B cell (primary cell): ENCODE data around the gene GAPVD1. TPM values are rescaled to one million over a fixed set of nuclear protein-coding genes. Genes with fewer than 3 reads are reported as not detected.

Experiments
- ATAC-seq: fragments of 200-7000 bp; cut with Tn5 transposase; one replicate; pipeline ENCODE4 v1.10.0; 2021; ENCODE audit warnings: low read depth, mild to moderate bottlenecking, moderate number of reproducible peaks, moderate library complexity
- CTCF ChIA-PET: fragments of 350-600 bp; sonication (Branson Sonifier 250); formaldehyde crosslinking; loops from one replicate; lab custom pipeline; 2021; ENCODE audit warnings: antibody characterized with exemption, inconsistent platforms; lab: Charles Lee
- POLR2A ChIA-PET: fragments of 350-600 bp; sonication (Branson Sonifier 250); formaldehyde crosslinking; loops from one replicate; lab custom pipeline; 2021; ENCODE audit warnings: antibody characterized with exemption; lab: Charles Lee
- DNase-seq: peaks from one replicate; pipeline ENCODE4 v3.0.0; 2013
- H2AFZ ChIP-seq: 2 replicates; pipeline ENCODE4 v1.6.1; 2012; ENCODE audit warnings: mild to moderate bottlenecking, low read depth, low read length; ENCODE audit not compliant: insufficient read depth, poor library complexity, severe bottlenecking
- H3K27ac ChIP-seq, 2 donors: 1 replicate in 1 of 2; 2 replicates in 1 of 2; pipeline ENCODE4 v1.5.1; 2012 to 2013; ENCODE audit warnings: low read length in 2 of 2, mild to moderate bottlenecking in 2 of 2, moderate library complexity in 1 of 2
- H3K27me3 ChIP-seq, 4 experiments: fragments of 200-600 bp in 1 of 4; sonication (generic) in 1 of 4; replicated peaks in 1 of 4; 1 replicate in 2 of 4; 2 replicates in 2 of 4; pipeline versions ENCODE4 v1.6.1 to v1.7.0; 2013 to 2016; ENCODE audit warnings: low read length in 3 of 4, mild to moderate bottlenecking in 2 of 4, mixed read lengths in 1 of 4, moderate library complexity in 1 of 4; ENCODE audit not compliant: insufficient read depth in 4 of 4, control insufficient read depth in 3 of 4; ENCODE audit errors: control extremely low read depth in 1 of 4
- H3K36me3 ChIP-seq, 2 experiments: replicated peaks in 1 of 2; 1 replicate in 1 of 2; 2 replicates in 1 of 2; pipeline versions ENCODE4 v1.6.1 to v1.7.1; 2013; ENCODE audit warnings: low read length in 1 of 2; ENCODE audit not compliant: insufficient read depth in 2 of 2, control insufficient read depth in 1 of 2; ENCODE audit errors: control extremely low read depth in 1 of 2, extremely low read depth in 1 of 2
- H3K4me1 ChIP-seq, 2 donors: fragments of 200-600 bp in 1 of 2; sonication (generic) in 1 of 2; 1 replicate in 1 of 2; 2 replicates in 1 of 2; pipeline versions ENCODE4 v1.5.1 to v1.6.1; 2013 to 2017; ENCODE audit warnings: low read length in 2 of 2; ENCODE audit not compliant: control insufficient read depth in 2 of 2, insufficient read depth in 2 of 2
- H3K4me2 ChIP-seq: replicated peaks from 2 replicates; pipeline ENCODE3; 2012; ENCODE audit warnings: mild to moderate bottlenecking, low read depth, low read length; ENCODE audit not compliant: poor library complexity, severe bottlenecking
- H3K4me3 ChIP-seq, 5 experiments: fragments of 200-600 bp in 1 of 5; sonication (generic) in 1 of 5; 1 replicate in 3 of 5; 2 replicates in 2 of 5; pipeline versions ENCODE4 v1.5.1 to v1.7.0; 2011 to 2016; ENCODE audit warnings: low read length in 4 of 5, mild to moderate bottlenecking in 4 of 5, low read depth in 2 of 5, control low read depth in 1 of 5, moderate library complexity in 1 of 5; ENCODE audit not compliant: insufficient read depth in 1 of 5; ENCODE audit errors: control extremely low read depth in 1 of 5, extremely low read depth in 1 of 5
- H3K79me2 ChIP-seq: fragments of 200-600 bp; sonication (generic); one replicate; pipeline ENCODE4 v1.6.0; 2016; ENCODE audit warnings: low read length; ENCODE audit not compliant: control insufficient read depth, insufficient read depth
- H3K9ac ChIP-seq: fragments of 200-600 bp; sonication (generic); 2 replicates; pipeline ENCODE4 v1.6.1; 2017; ENCODE audit warnings: mild to moderate bottlenecking, low read length, moderate library complexity
- H3K9me3 ChIP-seq, 3 donors: one replicate each; pipeline versions ENCODE4 v1.6.1 to v1.7.1; 2013; ENCODE audit warnings: low read length in 2 of 3; ENCODE audit not compliant: control insufficient read depth in 2 of 3, insufficient read depth in 1 of 3; ENCODE audit errors: control extremely low read depth in 1 of 3
- H4K20me1 ChIP-seq: 2 replicates; pipeline ENCODE4 v1.6.0; 2012; ENCODE audit warnings: mild to moderate bottlenecking, low read length; ENCODE audit not compliant: insufficient read depth, control insufficient read depth, poor library complexity, severe bottlenecking
- H3K27ac Mint-ChIP-seq: one replicate; pipeline ENCODE4 v1.8.0; 2021; ENCODE audit warnings: mixed read lengths
- H3K27me3 Mint-ChIP-seq: one replicate; pipeline ENCODE4 v1.8.0; 2021; ENCODE audit warnings: mixed read lengths
- H3K4me1 Mint-ChIP-seq: one replicate; pipeline ENCODE4 v1.8.0; 2021; ENCODE audit warnings: mixed read lengths
- H3K4me3 Mint-ChIP-seq: one replicate; pipeline ENCODE4 v1.8.0; 2021; ENCODE audit warnings: mixed read lengths
- H3K9me3 Mint-ChIP-seq: one replicate; pipeline ENCODE4 v1.8.0; 2022; ENCODE audit warnings: mixed read lengths; ENCODE audit not compliant: insufficient read depth
- CTCF ChIP-seq: fragments of 200-600 bp; IDR thresholded peaks from one replicate; pipeline ENCODE4 v1.8.0; 2022; ENCODE audit warnings: antibody characterized with exemption, mild to moderate bottlenecking
- EZH2 ChIP-seq: IDR thresholded peaks from 2 replicates; pipeline ENCODE4 v1.6.1; 2012; ENCODE audit warnings: borderline replicate concordance, low read depth, mild to moderate bottlenecking, moderate library complexity, low read length; ENCODE audit not compliant: insufficient read depth, poor library complexity, severe bottlenecking
- WGBS: methylation state at CpG from one replicate; pipeline ENCODE4 v1.1.5; 2013; ENCODE audit warnings: missing lambda C conversion rate; ENCODE audit not compliant: insufficient coverage; 5-methylcytosine and 5-hydroxymethylcytosine counted together
- intact Hi-C: fragments of 100-400 bp; cut with micrococcal nuclease; formaldehyde crosslinking; loops from one replicate; pipeline ENCODE4 v1.10.0; 2022
- polyA plus RNA-seq: library from polyadenylated mRNA; depleted of rRNA; stranded (reverse); fragments of >200 nt; gene quantifications from 2 replicates; pipeline ENCODE4 v1.2.3, GENCODE V29; 2012
- total RNA-seq, 2 donors: library from RNA; stranded (reverse); fragments of 120-200 nt in 1 of 2; gene quantifications; 1 replicate in 1 of 2; 2 replicates in 1 of 2; pipeline versions ENCODE4 v1.2.3 to v1.2.4, GENCODE V29; 2013 to 2022

GAPVD1 gene
- total and polyA plus RNA-seq, 2 donors (not counting 1 experiment from before 2014, with no cell fraction given) = 11.8 to 61.2 TPM

GRCh38 chr9:125317704-125318103, 56.1 kb downstream of the GAPVD1 start:
- no peak for DNase-seq
- Histone ChIP-seq H3K4me2 (no peak overlapping the region), H3K36me3 (peaks cover 20 to 50% of the 10 kb centered on the region in 2 experiments), H3K9me3 (peaks cover 0 to 15% (median 9%) of the 10 kb centered on the region in 3 donors), H4K20me1 (no peaks in the 10 kb centered on the region), H3K27me3 (no peaks in the 10 kb centered on the region), H3K27ac (no peak overlapping the region), H3K9ac (no peak overlapping the region), H3K4me3 (no peak overlapping the region), H3K79me2 (peaks cover 3% of the 10 kb centered on the region), H3K4me1 (no peaks in the 10 kb centered on the region), H2AFZ (no peak overlapping the region)
- peaks cover 7% of the 10 kb centered on the region for H3K9me3 Mint-ChIP-seq
- ChIA-PET POLR2A (no interaction called here), CTCF (interaction anchor here (1.1 kb wide), 1 partner anchor 13 kb away, joined by 3 read pairs; no protein-coding TSS in a partner anchor)
- intact Hi-C loops = no loop called here
- WGBS = no CpG with 5 or more reads among the region's 3 CpGs
- no peak overlapping the region for H3K27ac Mint-ChIP-seq
- H3K27me3 Mint-ChIP-seq = no peaks in the 10 kb centered on the region
- no peak overlapping the region for H3K4me3 Mint-ChIP-seq
- no peak for ATAC-seq
- TF ChIP-seq EZH2 (no peak), CTCF (no peak)
- no peaks in the 10 kb centered on the region for H3K4me1 Mint-ChIP-seq

GRCh38 chr9:125321496-125321895, 59.9 kb downstream of the GAPVD1 start:
- Mint-ChIP-seq H3K4me1 (no peaks in the 10 kb centered on the region), H3K27me3 (no peaks in the 10 kb centered on the region), H3K27ac (no peak overlapping the region), H3K4me3 (no peak overlapping the region), H3K9me3 (peaks cover 7% of the 10 kb centered on the region)
- DNase-seq (no peak), ATAC-seq (no peak)
- H3K36me3 ChIP-seq = peaks cover 17 to 39% of the 10 kb centered on the region in 2 experiments
- no peak overlapping the region for H3K9ac ChIP-seq
- H3K27ac ChIP-seq = no peak overlapping the region
- H3K9me3 ChIP-seq = peaks cover 0 to 15% (median 9%) of the 10 kb centered on the region in 3 donors
- CTCF ChIA-PET = no interaction called here
- POLR2A ChIA-PET = no interaction called here
- H2AFZ ChIP-seq = no peak overlapping the region
- no peak for TF ChIP-seq EZH2
- TF ChIP-seq CTCF = no peak
- intact Hi-C loops = no loop called here
- no peaks in the 10 kb centered on the region for H3K27me3 ChIP-seq
- no peaks in the 10 kb centered on the region for H4K20me1 ChIP-seq
- H3K4me2 ChIP-seq = no peak overlapping the region
- 100% methylated on average over 1 of the region's 3 CpGs for WGBS
- no peak overlapping the region for H3K4me3 ChIP-seq
- no peaks in the 10 kb centered on the region for H3K79me2 ChIP-seq
- no peaks in the 10 kb centered on the region for H3K4me1 ChIP-seq
